ENCODE data around the gene NPRL2.

DNA sequence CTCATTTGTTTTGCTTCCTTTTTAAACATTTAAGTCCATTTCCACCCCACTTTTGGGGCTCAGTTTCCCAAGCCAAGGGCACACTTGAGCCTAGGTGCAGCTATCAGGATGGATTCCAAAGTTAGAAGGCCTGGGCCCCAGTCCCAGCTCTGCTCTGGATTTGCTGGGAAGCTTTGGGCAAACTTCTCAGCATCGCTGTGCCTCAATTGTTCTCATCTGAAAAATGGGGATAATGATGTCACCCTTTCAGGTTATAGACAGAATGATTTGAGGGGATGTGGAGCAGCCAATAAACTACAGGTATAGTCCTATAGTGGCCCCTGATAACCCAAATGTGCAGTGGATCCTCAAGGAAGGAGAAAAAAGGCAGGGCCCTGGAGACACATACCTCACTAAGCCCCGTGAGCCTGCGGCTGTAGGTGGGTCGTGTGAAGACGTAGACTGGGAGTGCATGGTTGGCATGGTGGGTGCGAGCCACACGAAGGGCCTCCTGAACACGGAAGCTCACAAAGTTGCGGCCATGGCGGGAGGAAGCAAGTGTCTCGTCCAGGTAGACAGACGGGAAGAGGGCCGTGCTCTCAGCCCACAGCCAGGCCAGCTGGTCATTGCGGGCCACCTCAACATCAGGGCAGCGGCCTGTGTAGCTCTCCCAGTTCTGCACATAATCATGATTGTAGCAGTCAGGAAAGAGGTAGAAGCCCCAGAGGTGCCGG, 31.2 kb downstream of the NPRL2 start:
- TF ChIP-seq, protein P1, sequence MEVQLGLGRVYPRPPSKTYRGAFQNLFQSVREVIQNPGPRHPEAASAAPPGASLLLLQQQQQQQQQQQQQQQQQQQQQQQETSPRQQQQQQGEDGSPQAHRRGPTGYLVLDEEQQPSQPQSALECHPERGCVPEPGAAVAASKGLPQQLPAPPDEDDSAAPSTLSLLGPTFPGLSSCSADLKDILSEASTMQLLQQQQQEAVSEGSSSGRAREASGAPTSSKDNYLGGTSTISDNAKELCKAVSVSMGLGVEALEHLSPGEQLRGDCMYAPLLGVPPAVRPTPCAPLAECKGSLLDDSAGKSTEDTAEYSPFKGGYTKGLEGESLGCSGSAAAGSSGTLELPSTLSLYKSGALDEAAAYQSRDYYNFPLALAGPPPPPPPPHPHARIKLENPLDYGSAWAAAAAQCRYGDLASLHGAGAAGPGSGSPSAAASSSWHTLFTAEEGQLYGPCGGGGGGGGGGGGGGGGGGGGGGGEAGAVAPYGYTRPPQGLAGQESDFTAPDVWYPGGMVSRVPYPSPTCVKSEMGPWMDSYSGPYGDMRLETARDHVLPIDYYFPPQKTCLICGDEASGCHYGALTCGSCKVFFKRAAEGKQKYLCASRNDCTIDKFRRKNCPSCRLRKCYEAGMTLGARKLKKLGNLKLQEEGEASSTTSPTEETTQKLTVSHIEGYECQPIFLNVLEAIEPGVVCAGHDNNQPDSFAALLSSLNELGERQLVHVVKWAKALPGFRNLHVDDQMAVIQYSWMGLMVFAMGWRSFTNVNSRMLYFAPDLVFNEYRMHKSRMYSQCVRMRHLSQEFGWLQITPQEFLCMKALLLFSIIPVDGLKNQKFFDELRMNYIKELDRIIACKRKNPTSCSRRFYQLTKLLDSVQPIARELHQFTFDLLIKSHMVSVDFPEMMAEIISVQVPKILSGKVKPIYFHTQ (CRISPR knock-in tag; IDR thresholded peaks at IDR 0.05), result no peak
- TF ChIP-seq, protein P2, sequence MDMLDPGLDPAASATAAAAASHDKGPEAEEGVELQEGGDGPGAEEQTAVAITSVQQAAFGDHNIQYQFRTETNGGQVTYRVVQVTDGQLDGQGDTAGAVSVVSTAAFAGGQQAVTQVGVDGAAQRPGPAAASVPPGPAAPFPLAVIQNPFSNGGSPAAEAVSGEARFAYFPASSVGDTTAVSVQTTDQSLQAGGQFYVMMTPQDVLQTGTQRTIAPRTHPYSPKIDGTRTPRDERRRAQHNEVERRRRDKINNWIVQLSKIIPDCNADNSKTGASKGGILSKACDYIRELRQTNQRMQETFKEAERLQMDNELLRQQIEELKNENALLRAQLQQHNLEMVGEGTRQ (CRISPR knock-in tag; IDR thresholded peaks at IDR 0.05), result no peak
- no peak for TF ChIP-seq CTCF (IDR thresholded peaks at IDR 0.05)
- TF ChIP-seq SMAD3 (CRISPR knock-in tag; IDR thresholded peaks at IDR 0.05; ENCODE audit: borderline replicate concordance), result no peak
- TF ChIP-seq, protein P3, sequence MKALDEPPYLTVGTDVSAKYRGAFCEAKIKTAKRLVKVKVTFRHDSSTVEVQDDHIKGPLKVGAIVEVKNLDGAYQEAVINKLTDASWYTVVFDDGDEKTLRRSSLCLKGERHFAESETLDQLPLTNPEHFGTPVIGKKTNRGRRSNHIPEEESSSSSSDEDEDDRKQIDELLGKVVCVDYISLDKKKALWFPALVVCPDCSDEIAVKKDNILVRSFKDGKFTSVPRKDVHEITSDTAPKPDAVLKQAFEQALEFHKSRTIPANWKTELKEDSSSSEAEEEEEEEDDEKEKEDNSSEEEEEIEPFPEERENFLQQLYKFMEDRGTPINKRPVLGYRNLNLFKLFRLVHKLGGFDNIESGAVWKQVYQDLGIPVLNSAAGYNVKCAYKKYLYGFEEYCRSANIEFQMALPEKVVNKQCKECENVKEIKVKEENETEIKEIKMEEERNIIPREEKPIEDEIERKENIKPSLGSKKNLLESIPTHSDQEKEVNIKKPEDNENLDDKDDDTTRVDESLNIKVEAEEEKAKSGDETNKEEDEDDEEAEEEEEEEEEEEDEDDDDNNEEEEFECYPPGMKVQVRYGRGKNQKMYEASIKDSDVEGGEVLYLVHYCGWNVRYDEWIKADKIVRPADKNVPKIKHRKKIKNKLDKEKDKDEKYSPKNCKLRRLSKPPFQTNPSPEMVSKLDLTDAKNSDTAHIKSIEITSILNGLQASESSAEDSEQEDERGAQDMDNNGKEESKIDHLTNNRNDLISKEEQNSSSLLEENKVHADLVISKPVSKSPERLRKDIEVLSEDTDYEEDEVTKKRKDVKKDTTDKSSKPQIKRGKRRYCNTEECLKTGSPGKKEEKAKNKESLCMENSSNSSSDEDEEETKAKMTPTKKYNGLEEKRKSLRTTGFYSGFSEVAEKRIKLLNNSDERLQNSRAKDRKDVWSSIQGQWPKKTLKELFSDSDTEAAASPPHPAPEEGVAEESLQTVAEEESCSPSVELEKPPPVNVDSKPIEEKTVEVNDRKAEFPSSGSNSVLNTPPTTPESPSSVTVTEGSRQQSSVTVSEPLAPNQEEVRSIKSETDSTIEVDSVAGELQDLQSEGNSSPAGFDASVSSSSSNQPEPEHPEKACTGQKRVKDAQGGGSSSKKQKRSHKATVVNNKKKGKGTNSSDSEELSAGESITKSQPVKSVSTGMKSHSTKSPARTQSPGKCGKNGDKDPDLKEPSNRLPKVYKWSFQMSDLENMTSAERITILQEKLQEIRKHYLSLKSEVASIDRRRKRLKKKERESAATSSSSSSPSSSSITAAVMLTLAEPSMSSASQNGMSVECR (CRISPR knock-in tag; IDR thresholded peaks at IDR 0.05; ENCODE audit: borderline replicate concordance), result no peak
- TF ChIP-seq TCF7 (CRISPR knock-in tag; IDR thresholded peaks at IDR 0.05; ENCODE audit: low read depth), result no peak
- TF ChIP-seq ZBTB21 (CRISPR knock-in tag; IDR thresholded peaks at IDR 0.05; ENCODE audit: borderline replicate concordance), result no peak
- no peak for TF ChIP-seq IRF2 (CRISPR knock-in tag; IDR thresholded peaks at IDR 0.05; ENCODE audit: borderline replicate concordance, low read depth)

All from WTC11 (cell line).